Bronchial epithelial cell (primary cell): ENCODE results near the gene PLEKHD1. TPM values are rescaled to one million over a fixed set of nuclear protein-coding genes. Genes with fewer than 3 reads are reported as not detected.

ENCODE experiments used
- DNase-seq: peaks from one replicate; pipeline ENCODE4 v3.0.0-alpha.2; 2010; ENCODE audit warnings: low read depth
- FAIRE-seq: peaks from 2 replicates; lab custom pipeline; 2011; peaks lifted over from hg19 to GRCh38; lab: Jason Lieb, UNC
- H3K27me3 ChIP-seq: 2 replicates; pipeline ENCODE4 v1.5.1; 2011; ENCODE audit warnings: low read length; ENCODE audit not compliant: control insufficient read depth, insufficient read depth
- H3K36me3 ChIP-seq: 2 replicates; pipeline ENCODE4 v1.5.1; 2011; ENCODE audit warnings: low read length; ENCODE audit not compliant: control insufficient read depth, insufficient read depth
- H3K4me3 ChIP-seq: 2 replicates; pipeline ENCODE4 v1.5.1; 2011; ENCODE audit warnings: mild to moderate bottlenecking, low read depth, low read length, control low read depth
- CTCF ChIP-seq: IDR thresholded peaks from 2 replicates; pipeline ENCODE4 v1.5.1; 2011; ENCODE audit warnings: mild to moderate bottlenecking, moderate library complexity, low read length, control low read depth, inconsistent platforms; ENCODE audit not compliant: insufficient read depth, severe bottlenecking
- total RNA-seq: library from RNA; depleted of rRNA; stranded (reverse); fragments of >200 nt; gene quantifications from 2 replicates; pipeline ENCODE4 v1.2.1, GENCODE V29; 2014

The PLEKHD1 gene
- total RNA-seq, 1 donor from 2014 or later, result 0.26 TPM

GRCh38 chr14:69499436-69499835 lies 14.9 kb downstream of the PLEKHD1 start:
- peaks cover 7% of the 10 kb centered on the region for H3K27me3 ChIP-seq
- no peak for TF ChIP-seq CTCF
- no peak for FAIRE-seq
- no peak for DNase-seq
- no peaks in the 10 kb centered on the region for H3K36me3 ChIP-seq
- H3K4me3 ChIP-seq, result no peak overlapping the region

GRCh38 chr14:69500096-69500495 lies 15.6 kb downstream of the PLEKHD1 start:
- FAIRE-seq, result no peak
- DNase-seq, result no peak
- H3K27me3 ChIP-seq, result peaks cover 7% of the 10 kb centered on the region

GRCh38 chr14:69500736-69501135 lies 16.2 kb downstream of the PLEKHD1 start:
- FAIRE-seq (no peak), DNase-seq (no peak)
- Histone ChIP-seq H3K27me3 (peaks cover 7% of the 10 kb centered on the region), H3K4me3 (no peak overlapping the region), H3K36me3 (no peaks in the 10 kb centered on the region)
- TF ChIP-seq CTCF, result no peak

More at GRCh38 chr14:69500096-69500495, 15.6 kb downstream of the PLEKHD1 start:
- no peak overlapping the region for H3K4me3 ChIP-seq
- no peaks in the 10 kb centered on the region for H3K36me3 ChIP-seq
- TF ChIP-seq CTCF, result no peak

- FAIRE-seq, result no peak
- no peak for TF ChIP-seq CTCF
- H3K27me3 ChIP-seq, result peaks cover 7% of the 10 kb centered on the region
Observed at GRCh38 chr14:69501423-69501838, 16.9 kb downstream of the PLEKHD1 start.

GRCh38 chr14:69504775-69505174 lies 20.2 kb downstream of the PLEKHD1 start:
- FAIRE-seq (no peak), DNase-seq (no peak)
- TF ChIP-seq CTCF, result no peak
- Histone ChIP-seq H3K4me3 (no peak overlapping the region), H3K36me3 (no peaks in the 10 kb centered on the region), H3K27me3 (peaks cover 6% of the 10 kb centered on the region)

More at GRCh38 chr14:69501423-69501838, 16.9 kb downstream of the PLEKHD1 start:
- H3K4me3 ChIP-seq, result no peak overlapping the region
- no peaks in the 10 kb centered on the region for H3K36me3 ChIP-seq
- DNase-seq, result no peak
